GM23338 (cell line): ENCODE measurements around the gene VEGFA. TPM values are rescaled to one million over a fixed set of nuclear protein-coding genes. Genes with fewer than 3 reads are reported as not detected.

Experiments
- ATAC-seq: fragments of 200-7000 bp; cut with Tn5 transposase; 3 replicates; pipeline ENCODE4 v1.9.1; 2020
- DNase-seq: peaks from one replicate; pipeline ENCODE4 v3.0.0-alpha.2; 2015; ENCODE audit warnings: low spot score
- H2AFZ ChIP-seq: fragments of 200-600 bp; sonication (generic); 2 replicates; pipeline ENCODE4 v1.8.0; 2016; ENCODE audit warnings: antibody characterized with exemption, mild to moderate bottlenecking, moderate library complexity
- H3F3A ChIP-seq: fragments of 200-600 bp; sonication (generic); replicated peaks from 2 replicates; pipeline ENCODE4 v1.8.0; 2017; ENCODE audit warnings: antibody characterized with exemption, mixed run types, low read depth
- H3K27ac ChIP-seq: fragments of 200-600 bp; sonication (generic); 2 replicates; pipeline ENCODE4 v1.6.1; 2016; ENCODE audit warnings: low read depth
- H3K27me3 ChIP-seq: fragments of 200-600 bp; sonication (generic); 2 replicates; pipeline ENCODE4 v1.8.0; 2016; ENCODE audit warnings: mild to moderate bottlenecking, mixed run types, moderate library complexity; ENCODE audit not compliant: insufficient read depth
- H3K36me3 ChIP-seq: fragments of 200-600 bp; sonication (generic); 2 replicates; pipeline ENCODE4 v1.8.0; 2016; ENCODE audit warnings: mild to moderate bottlenecking; ENCODE audit not compliant: insufficient read depth
- H3K4me1 ChIP-seq: fragments of 200-600 bp; sonication (generic); 2 replicates; pipeline ENCODE4 v1.8.0; 2016; ENCODE audit warnings: mild to moderate bottlenecking, moderate library complexity; ENCODE audit not compliant: insufficient read depth
- H3K4me2 ChIP-seq: fragments of 200-600 bp; sonication (generic); 2 replicates; pipeline ENCODE4 v1.7.1; 2017; ENCODE audit warnings: mixed run types
- H3K4me3 ChIP-seq: fragments of 200-600 bp; sonication (generic); 2 replicates; pipeline ENCODE4 v1.6.1; 2016; ENCODE audit warnings: mixed run types
- H3K79me2 ChIP-seq: fragments of 200-600 bp; sonication (generic); replicated peaks from 2 replicates; pipeline ENCODE4 v1.8.0; 2017; ENCODE audit warnings: mild to moderate bottlenecking; ENCODE audit not compliant: insufficient read depth
- H3K9me2 ChIP-seq: fragments of 200-600 bp; sonication (generic); 2 replicates; pipeline ENCODE4 v1.8.0; 2017; ENCODE audit not compliant: insufficient read depth
- H4K20me1 ChIP-seq: fragments of 200-600 bp; sonication (generic); replicated peaks from 2 replicates; pipeline ENCODE4 v1.8.0; 2017; ENCODE audit warnings: mild to moderate bottlenecking; ENCODE audit not compliant: insufficient read depth
- H3K27ac Mint-ChIP-seq: 2 replicates; pipeline ENCODE4 v1.8.0; 2020; ENCODE audit warnings: inconsistent platforms, mild to moderate bottlenecking, moderate library complexity, mixed read lengths
- H3K27me3 Mint-ChIP-seq: 3 replicates; pipeline ENCODE4 v1.8.0; 2022; ENCODE audit warnings: low read depth, mild to moderate bottlenecking, moderate library complexity, mixed read lengths, inconsistent platforms; ENCODE audit not compliant: insufficient read depth, poor library complexity
- H3K36me3 Mint-ChIP-seq: 3 replicates; pipeline ENCODE4 v1.8.0; 2021; ENCODE audit warnings: low read depth, mild to moderate bottlenecking, inconsistent platforms, moderate library complexity, mixed read lengths
- H3K4me1 Mint-ChIP-seq: 3 replicates; pipeline ENCODE4 v1.8.0; 2020; ENCODE audit warnings: mild to moderate bottlenecking, inconsistent platforms, mixed read lengths
- H3K4me3 Mint-ChIP-seq: 3 replicates; pipeline ENCODE4 v1.8.0; 2021; ENCODE audit warnings: moderate library complexity, mild to moderate bottlenecking, inconsistent platforms, mixed read lengths
- H3K9me3 Mint-ChIP-seq: 3 replicates; pipeline ENCODE4 v1.8.0; 2020; ENCODE audit warnings: moderate library complexity, mild to moderate bottlenecking, inconsistent platforms, mixed read lengths
- CREB1 ChIP-seq: fragments of 250-450 bp; sonication (Bioruptor Pico); IDR thresholded peaks from 2 replicates; pipeline ENCODE4 v1.5.0; 2020; ENCODE audit warnings: low read depth, mild to moderate bottlenecking, moderate library complexity
- EZH2 ChIP-seq: fragments of 200-600 bp; sonication (generic); IDR thresholded peaks from one replicate; pipeline ENCODE4 v1.8.0; 2017; ENCODE audit warnings: antibody characterized with exemption, mild to moderate bottlenecking, low read depth; ENCODE audit not compliant: unreplicated experiment
- EZH2phosphoT487 ChIP-seq: fragments of 200-600 bp; sonication (generic); IDR thresholded peaks from one replicate; pipeline ENCODE4 v1.8.1; 2018; ENCODE audit warnings: antibody characterized with exemption; ENCODE audit not compliant: unreplicated experiment
- JUNB ChIP-seq: IDR thresholded peaks from one replicate; pipeline ENCODE4 v1.6.1; 2016; ENCODE audit warnings: antibody characterized with exemption; ENCODE audit not compliant: unreplicated experiment
- POLR2AphosphoS5 ChIP-seq: IDR thresholded peaks from 2 replicates; pipeline ENCODE4 v1.6.1; 2016; ENCODE audit warnings: antibody characterized with exemption, low read depth
- STAT1 ChIP-seq: IDR thresholded peaks from one replicate; pipeline ENCODE4 v1.6.1; 2016; ENCODE audit warnings: antibody characterized with exemption; ENCODE audit not compliant: unreplicated experiment
- ZNF114 ChIP-seq: fragments of 250-450 bp; sonication (Bioruptor Pico); IDR thresholded peaks from 2 replicates; pipeline ENCODE4 v1.5.0; 2020; ENCODE audit warnings: mild to moderate bottlenecking, moderate library complexity
- polyA plus RNA-seq: library from polyadenylated mRNA; unstranded; fragments of >200 nt; fragmentation: Nextera tagmentation; extraction: Ambion mirVana; gene quantifications from 2 replicates; pipeline ENCODE4 v1.2.1, GENCODE V29; 2016
- total RNA-seq: library from RNA; depleted of rRNA; stranded (reverse); fragments of >200 nt; shearing (Covaris generic); gene quantifications from 2 replicates; pipeline ENCODE4 v1.2.3, GENCODE V29; 2014
- TF ChIP-seq, protein P1 (sequence below): fragments of 250-450 bp; sonication (Bioruptor Pico); IDR thresholded peaks from 2 replicates; pipeline ENCODE4 v1.5.0; 2020; ENCODE audit warnings: mild to moderate bottlenecking, moderate library complexity
- TF ChIP-seq, protein P2 (sequence below): IDR thresholded peaks from 2 replicates; pipeline ENCODE4 v1.6.1; 2016; ENCODE audit warnings: antibody characterized with exemption

VEGFA gene
- total and polyA plus RNA-seq, 2 experiments from 2014 or later: 10.9 to 61.1 TPM

DNA sequence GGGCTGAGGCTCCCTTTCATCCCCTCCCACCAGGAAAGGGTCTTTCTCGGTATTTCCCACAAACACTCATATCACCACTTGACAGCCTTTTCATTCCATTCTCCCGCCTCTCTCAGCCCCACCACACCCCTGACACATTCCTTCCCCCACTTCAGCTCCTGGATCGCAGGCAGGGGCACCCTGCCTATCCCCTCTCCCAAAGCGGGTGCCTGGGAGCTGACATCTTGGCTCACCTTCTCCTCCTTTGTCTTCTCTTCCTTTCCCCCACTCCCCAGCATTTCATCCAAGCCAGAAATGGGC is 10.2 kb upstream of the VEGFA start (continued):
- TF ChIP-seq, protein P1, sequence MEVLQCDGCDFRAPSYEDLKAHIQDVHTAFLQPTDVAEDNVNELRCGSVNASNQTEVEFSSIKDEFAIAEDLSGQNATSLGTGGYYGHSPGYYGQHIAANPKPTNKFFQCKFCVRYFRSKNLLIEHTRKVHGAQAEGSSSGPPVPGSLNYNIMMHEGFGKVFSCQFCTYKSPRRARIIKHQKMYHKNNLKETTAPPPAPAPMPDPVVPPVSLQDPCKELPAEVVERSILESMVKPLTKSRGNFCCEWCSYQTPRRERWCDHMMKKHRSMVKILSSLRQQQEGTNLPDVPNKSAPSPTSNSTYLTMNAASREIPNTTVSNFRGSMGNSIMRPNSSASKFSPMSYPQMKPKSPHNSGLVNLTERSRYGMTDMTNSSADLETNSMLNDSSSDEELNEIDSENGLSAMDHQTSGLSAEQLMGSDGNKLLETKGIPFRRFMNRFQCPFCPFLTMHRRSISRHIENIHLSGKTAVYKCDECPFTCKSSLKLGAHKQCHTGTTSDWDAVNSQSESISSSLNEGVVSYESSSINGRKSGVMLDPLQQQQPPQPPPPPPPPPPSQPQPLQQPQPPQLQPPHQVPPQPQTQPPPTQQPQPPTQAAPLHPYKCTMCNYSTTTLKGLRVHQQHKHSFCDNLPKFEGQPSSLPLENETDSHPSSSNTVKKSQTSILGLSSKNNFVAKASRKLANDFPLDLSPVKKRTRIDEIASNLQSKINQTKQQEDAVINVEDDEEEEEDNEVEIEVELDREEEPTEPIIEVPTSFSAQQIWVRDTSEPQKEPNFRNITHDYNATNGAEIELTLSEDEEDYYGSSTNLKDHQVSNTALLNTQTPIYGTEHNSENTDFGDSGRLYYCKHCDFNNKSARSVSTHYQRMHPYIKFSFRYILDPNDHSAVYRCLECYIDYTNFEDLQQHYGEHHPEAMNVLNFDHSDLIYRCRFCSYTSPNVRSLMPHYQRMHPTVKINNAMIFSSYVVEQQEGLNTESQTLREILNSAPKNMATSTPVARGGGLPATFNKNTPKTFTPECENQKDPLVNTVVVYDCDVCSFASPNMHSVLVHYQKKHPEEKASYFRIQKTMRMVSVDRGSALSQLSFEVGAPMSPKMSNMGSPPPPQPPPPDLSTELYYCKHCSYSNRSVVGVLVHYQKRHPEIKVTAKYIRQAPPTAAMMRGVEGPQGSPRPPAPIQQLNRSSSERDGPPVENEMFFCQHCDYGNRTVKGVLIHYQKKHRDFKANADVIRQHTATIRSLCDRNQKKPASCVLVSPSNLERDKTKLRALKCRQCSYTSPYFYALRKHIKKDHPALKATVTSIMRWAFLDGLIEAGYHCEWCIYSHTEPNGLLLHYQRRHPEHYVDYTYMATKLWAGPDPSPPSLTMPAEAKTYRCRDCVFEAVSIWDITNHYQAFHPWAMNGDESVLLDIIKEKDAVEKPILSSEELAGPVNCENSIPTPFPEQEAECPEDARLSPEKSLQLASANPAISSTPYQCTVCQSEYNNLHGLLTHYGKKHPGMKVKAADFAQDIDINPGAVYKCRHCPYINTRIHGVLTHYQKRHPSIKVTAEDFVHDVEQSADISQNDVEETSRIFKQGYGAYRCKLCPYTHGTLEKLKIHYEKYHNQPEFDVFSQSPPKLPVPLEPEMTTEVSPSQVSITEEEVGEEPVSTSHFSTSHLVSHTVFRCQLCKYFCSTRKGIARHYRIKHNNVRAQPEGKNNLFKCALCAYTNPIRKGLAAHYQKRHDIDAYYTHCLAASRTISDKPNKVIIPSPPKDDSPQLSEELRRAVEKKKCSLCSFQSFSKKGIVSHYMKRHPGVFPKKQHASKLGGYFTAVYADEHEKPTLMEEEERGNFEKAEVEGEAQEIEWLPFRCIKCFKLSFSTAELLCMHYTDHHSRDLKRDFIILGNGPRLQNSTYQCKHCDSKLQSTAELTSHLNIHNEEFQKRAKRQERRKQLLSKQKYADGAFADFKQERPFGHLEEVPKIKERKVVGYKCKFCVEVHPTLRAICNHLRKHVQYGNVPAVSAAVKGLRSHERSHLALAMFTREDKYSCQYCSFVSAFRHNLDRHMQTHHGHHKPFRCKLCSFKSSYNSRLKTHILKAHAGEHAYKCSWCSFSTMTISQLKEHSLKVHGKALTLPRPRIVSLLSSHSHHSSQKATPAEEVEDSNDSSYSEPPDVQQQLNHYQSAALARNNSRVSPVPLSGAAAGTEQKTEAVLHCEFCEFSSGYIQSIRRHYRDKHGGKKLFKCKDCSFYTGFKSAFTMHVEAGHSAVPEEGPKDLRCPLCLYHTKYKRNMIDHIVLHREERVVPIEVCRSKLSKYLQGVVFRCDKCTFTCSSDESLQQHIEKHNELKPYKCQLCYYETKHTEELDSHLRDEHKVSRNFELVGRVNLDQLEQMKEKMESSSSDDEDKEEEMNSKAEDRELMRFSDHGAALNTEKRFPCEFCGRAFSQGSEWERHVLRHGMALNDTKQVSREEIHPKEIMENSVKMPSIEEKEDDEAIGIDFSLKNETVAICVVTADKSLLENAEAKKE (CRISPR knock-in tag): no peak
- TF ChIP-seq CREB1 (no peak), EZH2 (no peak), ZNF114 (CRISPR knock-in tag) (no peak), STAT1 (no peak), EZH2phosphoT487 (no peak)
- TF ChIP-seq, protein P2, sequence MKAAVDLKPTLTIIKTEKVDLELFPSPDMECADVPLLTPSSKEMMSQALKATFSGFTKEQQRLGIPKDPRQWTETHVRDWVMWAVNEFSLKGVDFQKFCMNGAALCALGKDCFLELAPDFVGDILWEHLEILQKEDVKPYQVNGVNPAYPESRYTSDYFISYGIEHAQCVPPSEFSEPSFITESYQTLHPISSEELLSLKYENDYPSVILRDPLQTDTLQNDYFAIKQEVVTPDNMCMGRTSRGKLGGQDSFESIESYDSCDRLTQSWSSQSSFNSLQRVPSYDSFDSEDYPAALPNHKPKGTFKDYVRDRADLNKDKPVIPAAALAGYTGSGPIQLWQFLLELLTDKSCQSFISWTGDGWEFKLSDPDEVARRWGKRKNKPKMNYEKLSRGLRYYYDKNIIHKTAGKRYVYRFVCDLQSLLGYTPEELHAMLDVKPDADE: no peak

DNA sequence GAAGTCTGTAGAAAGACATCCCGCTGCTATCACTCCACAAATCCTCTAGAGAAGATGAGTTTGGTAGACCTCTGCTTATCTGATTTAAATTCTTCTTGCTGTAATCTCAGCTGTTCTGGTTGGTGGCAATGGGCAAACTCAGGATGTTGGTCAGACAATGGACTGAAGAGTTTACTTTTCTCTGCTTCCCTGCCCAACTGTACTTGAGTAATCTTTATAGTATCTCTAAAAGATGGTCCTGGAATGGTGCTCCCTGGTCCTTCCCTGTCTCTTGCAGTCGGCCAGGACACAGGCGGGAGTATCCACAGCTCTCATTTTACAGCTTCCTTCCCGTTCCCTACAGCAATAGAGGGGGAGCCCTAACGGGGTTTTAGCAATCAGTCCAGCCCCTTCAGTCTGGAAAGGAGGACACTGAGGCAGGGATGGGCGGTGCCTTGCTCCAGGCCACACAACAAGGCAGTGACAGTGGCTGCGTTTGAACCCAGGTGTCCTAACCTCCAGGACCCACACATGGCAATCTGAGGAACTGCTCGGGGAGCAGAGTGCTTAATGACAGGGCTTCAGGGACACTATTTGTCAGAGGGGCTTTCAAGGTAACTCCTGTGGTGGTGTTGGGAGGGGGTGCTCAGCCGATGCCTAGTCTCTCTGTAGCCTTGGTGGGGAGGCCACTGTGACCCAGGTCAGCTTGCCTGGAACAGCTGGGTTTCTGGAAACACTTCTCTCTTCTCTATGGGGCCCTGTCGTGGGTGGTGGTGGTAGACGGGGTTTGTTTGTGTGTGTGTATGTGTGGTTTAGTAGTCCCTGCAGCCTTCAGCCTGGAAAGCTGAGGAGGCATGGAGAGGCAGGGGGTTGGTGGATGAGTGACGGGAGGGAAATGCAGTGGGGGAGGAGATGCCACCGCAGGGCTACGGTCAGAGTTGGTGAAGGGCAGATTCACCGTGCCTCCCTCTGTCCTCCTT is 9.5 kb upstream of the VEGFA start:
- no peaks in the 10 kb centered on the region for H3K9me2 ChIP-seq
- H3K27me3 Mint-ChIP-seq: peaks cover 3% of the 10 kb centered on the region
- H3F3A ChIP-seq: no peaks in the 10 kb centered on the region
- DNase-seq: no peak
- H3K27ac ChIP-seq: no peak overlapping the region
- H3K4me2 ChIP-seq: no peak overlapping the region
- no peaks in the 10 kb centered on the region for H3K36me3 ChIP-seq
- no peak overlapping the region for H3K4me3 ChIP-seq
- no peaks in the 10 kb centered on the region for H3K79me2 ChIP-seq
- H2AFZ ChIP-seq: no peak overlapping the region
- no peaks in the 10 kb centered on the region for H3K27me3 ChIP-seq
- no peaks in the 10 kb centered on the region for H3K9me3 Mint-ChIP-seq
- no peaks in the 10 kb centered on the region for H4K20me1 ChIP-seq
- no peak for ATAC-seq
- peaks cover 22% of the 10 kb centered on the region for H3K4me1 Mint-ChIP-seq
- no peak overlapping the region for H3K27ac Mint-ChIP-seq
- peaks cover 10% of the 10 kb centered on the region for H3K4me1 ChIP-seq
- H3K4me3 Mint-ChIP-seq: no peak overlapping the region; the same call in 2 of the 3 replicates
- no peaks in the 10 kb centered on the region for H3K36me3 Mint-ChIP-seq
- TF ChIP-seq POLR2AphosphoS5: no peak
- TF ChIP-seq, protein P2: no peak
- TF ChIP-seq JUNB: no peak
